NCI-H748 (cell line): ENCODE results near the gene YOD1.

Experiments used
- DNase-seq: peaks from one replicate; lab custom pipeline; 2025; ENCODE audit not compliant: unreplicated experiment; lab: John Stamatoyannopoulos, UW

YOD1 gene

DNA sequence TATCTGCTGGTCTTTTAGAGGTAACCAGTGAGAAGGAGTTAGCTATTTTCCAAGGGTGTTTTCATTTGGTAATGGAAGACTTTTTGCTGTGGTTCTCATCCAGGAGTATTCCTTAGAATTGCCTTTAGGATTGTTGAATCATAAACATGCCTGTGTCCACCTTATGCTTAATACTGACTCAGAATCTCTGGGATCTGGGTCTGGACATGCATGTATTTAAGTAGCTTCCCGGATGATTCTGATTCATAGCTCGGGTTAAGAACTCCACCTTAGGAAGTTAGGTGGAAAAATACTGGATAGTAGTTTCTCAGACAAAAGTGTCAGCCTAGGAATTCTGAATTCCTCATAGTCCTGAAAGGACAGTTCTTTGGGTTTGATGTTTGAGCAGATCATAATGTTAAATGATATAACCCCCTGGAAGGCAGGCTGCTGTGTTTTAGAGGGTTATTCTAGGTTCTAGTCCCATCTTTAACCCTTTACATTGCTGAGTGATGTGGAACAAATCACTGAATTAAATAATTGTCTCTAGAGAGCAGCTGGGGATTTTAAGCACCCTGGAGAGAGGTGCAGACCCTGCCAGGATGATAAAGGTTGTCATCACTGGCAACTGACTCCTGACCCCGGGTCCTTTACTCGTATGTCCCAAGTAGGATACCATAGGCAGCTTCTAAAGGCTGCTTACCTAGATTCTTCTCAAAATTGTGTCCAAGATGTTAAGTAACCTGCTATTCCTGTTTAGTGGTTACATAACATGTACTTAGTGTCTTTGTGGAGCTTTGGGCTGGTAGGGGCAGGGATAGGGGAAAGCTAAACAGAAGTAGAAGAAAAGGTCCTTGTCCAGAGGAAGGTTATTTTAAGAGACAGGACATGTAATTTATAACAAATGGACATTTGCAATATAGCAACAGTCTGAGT, 23.2 kb upstream of the YOD1 start:
- no peak for DNase-seq

- DNase-seq, result no peak
Observed at GRCh38 chr1:207072233-207072632, 21.2 kb upstream of the YOD1 start.

- no peak for DNase-seq
Observed at GRCh38 chr1:207071426-207071825, 20.4 kb upstream of the YOD1 start.

DNA sequence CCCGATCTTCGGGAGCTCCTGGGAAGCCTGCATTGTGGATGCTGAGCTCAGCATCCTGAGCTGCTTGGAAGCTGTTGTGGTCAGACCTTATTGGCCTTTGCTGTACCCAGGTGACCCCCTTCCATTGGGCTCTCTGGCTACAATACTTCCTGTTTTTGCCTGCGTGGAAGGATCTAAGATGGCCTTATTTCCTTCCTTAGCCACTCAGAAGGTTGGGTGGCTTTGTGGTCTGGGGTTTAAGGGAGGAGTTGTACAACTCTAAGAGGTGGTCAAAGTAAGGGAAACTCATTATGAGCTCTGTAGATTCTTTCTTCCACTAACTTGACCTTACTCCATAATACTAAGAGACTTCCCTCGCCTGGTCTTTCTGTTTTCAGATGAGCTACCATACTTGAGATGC, 19.8 kb upstream of the YOD1 start:
- no peak for DNase-seq

DNA sequence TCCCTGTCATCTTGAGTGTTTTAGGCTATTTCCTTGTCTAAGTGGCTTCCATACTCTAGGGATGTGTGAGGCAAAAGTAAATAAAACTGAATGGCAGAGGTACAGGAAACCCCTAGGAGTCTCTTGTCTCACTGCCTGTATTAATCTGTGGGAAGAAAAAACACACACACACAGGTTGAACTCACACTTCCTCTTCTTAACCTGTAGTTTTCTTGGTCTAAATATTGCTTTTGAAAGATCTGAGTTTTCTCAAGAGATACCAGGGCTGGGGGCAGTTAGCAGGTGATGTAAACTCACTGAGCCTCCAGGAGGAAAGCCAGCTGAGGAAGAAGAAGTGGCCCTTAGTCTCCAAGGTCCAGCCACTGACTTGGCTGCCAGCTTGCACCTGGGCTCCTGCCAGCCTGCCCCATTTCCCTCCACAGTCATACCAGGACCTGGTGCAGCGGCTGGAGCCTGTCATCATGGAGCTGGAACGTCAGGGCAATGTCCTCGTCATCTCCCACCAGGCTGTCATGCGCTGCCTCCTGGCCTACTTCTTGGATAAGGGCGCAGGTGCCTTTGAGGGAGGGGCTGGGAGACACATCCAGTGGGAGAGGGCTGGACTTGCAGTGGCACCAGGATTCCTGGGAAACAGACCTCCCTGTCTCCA, 19.0 kb upstream of the YOD1 start:
- DNase-seq, result no peak

DNA sequence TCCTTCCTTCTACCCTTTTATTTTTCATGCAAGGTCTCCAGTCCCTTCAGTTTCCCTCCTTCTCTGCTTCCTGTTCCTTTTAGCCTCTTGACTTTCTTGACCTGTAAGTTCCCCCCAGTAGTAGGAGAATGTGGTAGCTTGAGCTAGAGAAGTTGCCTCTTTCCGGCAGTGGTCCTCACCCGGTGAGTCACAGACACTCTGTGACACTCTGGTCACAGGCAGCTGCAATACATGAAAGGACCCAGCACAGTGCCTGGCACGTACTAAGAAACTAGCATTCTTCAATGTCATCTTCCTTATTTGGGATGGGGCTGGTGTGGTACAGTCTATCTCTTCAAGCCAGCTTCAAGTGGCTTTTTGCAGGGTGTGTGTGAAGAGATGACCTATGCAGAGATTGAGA, 18.1 kb upstream of the YOD1 start:
- DNase-seq, result no peak

- no peak for DNase-seq
Observed at GRCh38 chr1:207067665-207068064, 16.7 kb upstream of the YOD1 start.

- DNase-seq, result no peak
Observed at GRCh38 chr1:207067185-207067584, 16.2 kb upstream of the YOD1 start.

DNA sequence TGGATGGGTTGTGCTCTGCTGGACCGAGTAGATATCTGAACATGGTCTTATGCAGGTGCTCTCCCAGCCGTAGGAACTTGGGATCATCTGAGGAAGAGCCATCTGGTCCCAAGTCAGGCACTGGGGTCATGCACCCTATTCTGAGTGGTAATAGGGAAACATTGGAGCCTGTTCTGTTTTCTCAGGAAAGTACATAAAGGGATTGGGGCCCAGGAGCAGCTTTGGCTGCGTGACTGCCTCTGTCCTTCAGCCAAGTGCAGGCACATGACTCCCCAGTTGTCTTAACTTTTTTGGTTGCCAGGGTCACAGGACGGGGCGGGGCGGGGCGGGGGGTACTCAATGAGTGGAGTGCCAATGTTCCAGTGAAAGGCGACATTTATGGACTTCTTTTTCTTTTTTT, 13.6 kb upstream of the YOD1 start:
- no peak for DNase-seq

GRCh38 chr1:207063014-207063413, 12.0 kb upstream of the YOD1 start:
- DNase-seq, result no peak

GRCh38 chr1:207062058-207062457, 11.1 kb upstream of the YOD1 start:
- no peak for DNase-seq

- no peak for DNase-seq
Observed at GRCh38 chr1:207060596-207060995, 9.6 kb upstream of the YOD1 start.

DNA sequence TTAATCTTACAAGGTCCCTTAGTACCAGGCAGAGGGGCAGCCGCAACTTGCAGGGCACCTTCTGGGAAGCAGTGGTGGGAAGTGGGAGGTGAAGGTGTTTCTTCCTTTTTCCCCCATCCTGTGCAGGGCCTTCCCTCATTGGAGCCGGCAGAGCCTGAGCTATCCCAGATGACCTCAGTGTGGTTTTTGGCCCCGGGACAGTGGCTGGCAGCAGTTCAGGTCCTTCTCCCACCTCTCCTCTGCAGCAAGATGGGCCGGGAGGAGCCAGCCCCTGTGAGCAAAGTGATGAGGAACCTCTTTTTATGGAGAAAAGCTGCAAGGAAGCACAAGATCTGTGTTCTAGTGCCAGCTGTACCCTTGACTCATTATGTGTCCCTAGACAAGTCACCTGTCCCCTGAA, 8.9 kb upstream of the YOD1 start:
- no peak for DNase-seq

DNA sequence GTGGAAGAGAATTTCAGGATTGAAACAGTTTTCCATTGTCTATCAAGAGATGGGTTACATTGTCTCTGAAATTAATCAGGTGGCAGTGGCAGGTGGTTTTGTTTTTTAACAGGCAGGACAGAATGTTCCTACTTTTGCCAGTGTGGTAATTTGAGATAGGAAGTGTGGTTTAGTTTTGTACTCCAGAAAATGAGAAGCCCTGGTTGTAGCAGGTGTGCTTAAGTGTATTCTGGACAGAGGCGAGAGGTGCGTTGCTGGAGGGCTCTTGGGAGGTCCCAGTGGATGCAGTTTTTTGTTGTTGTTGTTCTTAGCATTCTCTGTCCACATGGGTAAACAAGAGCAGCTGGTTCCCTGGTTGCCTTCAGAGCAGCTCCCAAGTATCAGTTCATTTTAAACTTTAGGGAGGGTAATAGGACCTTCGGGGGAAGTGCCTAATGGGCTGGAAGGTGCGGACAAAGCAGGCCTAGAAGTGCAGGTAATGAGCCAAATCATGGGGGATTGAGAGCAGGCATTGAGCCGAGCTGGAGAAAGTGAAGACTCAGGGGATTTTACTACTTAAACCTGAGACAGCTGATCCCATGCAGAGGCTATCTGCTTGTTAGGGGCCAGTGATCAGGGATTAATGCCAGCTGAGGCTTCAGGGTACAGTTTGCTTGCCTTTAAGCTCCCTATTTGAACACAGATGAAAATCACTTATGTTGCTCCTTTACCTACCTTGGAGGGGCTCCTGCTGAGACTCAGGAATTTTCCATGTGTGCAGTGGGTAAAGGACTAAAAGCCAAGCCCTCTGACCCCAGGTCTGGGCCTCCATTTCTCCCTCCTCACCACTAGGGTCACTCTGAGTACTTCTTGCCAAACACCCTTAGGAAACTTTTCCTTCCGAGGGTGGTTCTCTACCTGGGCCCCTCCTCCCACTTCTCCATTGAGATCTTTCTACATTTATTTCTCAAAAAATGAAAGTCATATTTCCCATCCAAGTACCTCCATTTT, 8.2 kb upstream of the YOD1 start:
- no peak for DNase-seq

- DNase-seq, result no peak
Observed at GRCh38 chr1:207058252-207058651, 7.2 kb upstream of the YOD1 start.

DNA sequence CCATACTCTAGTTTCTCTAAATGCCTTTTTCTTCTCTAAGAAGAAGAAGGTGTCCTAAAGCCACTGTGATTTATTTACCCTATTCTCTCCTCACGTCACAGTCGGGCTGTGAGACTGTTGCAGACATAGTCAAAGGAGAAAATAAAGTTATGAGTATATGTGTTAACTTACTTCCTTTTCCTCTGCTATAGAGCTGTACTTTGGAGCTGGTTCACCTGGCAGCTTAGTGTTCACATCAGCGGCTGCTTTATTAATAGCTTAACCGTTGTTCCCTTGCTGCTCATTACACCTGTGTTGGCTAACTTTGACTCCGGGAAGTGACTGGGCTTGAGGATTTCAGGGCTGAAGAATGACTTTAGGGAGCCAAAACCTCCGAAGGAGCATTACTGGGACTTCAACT, 5.7 kb upstream of the YOD1 start:
- no peak for DNase-seq

- DNase-seq, result no peak
Observed at GRCh38 chr1:207055386-207056001, 4.5 kb upstream of the YOD1 start.

GRCh38 chr1:207054491-207054890, 3.5 kb upstream of the YOD1 start:
- DNase-seq, result no peak

GRCh38 chr1:207052911-207053769, 2.1 kb upstream of the YOD1 start, which contains the start of gene PFKFB2:
Gene PFKFB2, plus strand, starts transcription at chr1:207053275. Its CDS starts 1,443 bp downstream, at chr1:207054718.
- peak; percentile 98 for DNase-seq
